ENCODE data around the gene ETV1.

ETV1 gene

DNA sequence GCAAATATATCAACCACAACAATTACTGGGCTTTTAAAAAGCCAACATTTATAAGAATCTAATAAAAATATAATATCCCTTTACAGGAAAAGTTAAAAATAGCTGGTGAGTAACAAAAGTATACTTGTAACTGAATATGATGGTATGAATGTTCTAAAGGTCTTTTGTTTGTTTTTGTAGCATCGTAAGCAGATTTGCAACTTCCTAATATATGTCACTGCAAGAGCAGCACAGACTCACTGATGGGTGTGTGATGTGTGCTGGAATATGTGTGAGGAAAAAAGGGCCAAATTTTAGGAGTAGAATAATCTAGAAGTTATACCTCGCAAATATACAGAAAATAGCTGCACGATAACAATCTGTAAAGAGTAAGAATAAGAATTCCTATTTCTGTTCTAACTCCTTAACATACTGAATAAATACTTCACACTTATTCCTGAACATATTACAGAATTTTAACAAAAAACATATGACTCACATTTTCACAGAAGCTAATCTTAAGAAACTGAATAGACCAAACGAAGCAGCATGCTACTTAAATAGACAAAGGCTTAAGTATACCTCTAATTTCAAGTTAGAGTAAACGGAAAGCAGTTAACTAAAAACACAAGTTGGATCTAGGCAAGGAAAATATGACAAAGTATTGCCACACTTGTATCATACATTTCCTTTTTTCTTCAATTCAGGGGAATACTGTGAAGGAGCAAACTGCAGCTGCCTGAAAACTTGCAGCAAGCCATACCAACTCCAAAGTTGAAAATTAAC is 9.6 kb downstream of the ETV1 start:
- Mint-ChIP-seq H3K4me3 (no peak overlapping the region), H3K36me3 (no peaks in the 10 kb centered on the region), H3K27me3 (peaks cover 2% of the 10 kb centered on the region), H3K4me1 (no peaks in the 10 kb centered on the region), H3K9me3 (no peaks in the 10 kb centered on the region), H3K27ac (no peak overlapping the region)
- DNase-seq (ENCODE audit: low spot score in 2 of 2) (no peak), ATAC-seq (ENCODE audit: low read depth) (no peak)

- Mint-ChIP-seq H3K36me3 (no peaks in the 10 kb centered on the region), H3K4me1 (no peaks in the 10 kb centered on the region), H3K9me3 (no peaks in the 10 kb centered on the region), H3K27me3 (peaks cover 2% of the 10 kb centered on the region), H3K27ac (no peak overlapping the region), H3K4me3 (no peak overlapping the region)
- ATAC-seq (ENCODE audit: low read depth) = no peak
- no peak for DNase-seq (ENCODE audit: low spot score in 2 of 2)
These were observed 12.9 kb downstream of the ETV1 start for GRCh38 chr7:13976594-13976993.

GRCh38 chr7:13965077-13965476 is 24.4 kb downstream of the ETV1 start:
- Mint-ChIP-seq H3K27me3 (no peaks in the 10 kb centered on the region), H3K4me3 (no peak overlapping the region), H3K4me1 (no peaks in the 10 kb centered on the region), H3K36me3 (no peaks in the 10 kb centered on the region), H3K27ac (no peak overlapping the region), H3K9me3 (no peaks in the 10 kb centered on the region)
- DNase-seq (ENCODE audit: low spot score in 2 of 2) (no peak), ATAC-seq (ENCODE audit: low read depth) (no peak)

- H3K36me3 Mint-ChIP-seq = no peaks in the 10 kb centered on the region
- H3K4me1 Mint-ChIP-seq = no peaks in the 10 kb centered on the region
- no peak overlapping the region for H3K4me3 Mint-ChIP-seq
- H3K27ac Mint-ChIP-seq = no peak overlapping the region
- H3K27me3 Mint-ChIP-seq = no peaks in the 10 kb centered on the region
- H3K9me3 Mint-ChIP-seq = no peaks in the 10 kb centered on the region
- no peak for ATAC-seq (ENCODE audit: low read depth)
- no peak for DNase-seq (ENCODE audit: low spot score in 2 of 2)
These were observed 25.5 kb downstream of the ETV1 start for GRCh38 chr7:13963925-13964324.

DNA sequence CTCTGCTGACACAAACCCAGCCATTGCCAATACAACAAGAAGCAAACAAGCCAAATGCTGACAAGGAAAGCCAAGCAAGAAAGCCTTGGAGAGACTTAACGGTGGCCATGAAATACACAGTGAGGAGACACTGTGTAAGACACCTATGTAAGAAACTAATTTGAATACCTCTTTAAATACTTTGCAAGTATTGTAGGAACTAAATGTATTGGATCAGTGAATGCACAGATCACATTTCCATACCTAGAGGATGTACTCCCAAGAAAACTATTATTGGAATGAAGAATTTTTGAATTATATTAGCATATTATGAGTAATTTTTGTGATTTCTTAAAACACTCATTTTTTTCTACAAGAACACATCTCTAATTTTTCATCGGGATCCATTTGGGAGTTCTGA is 34.0 kb downstream of the ETV1 start:
- H3K9me3 Mint-ChIP-seq = no peaks in the 10 kb centered on the region
- no peak for DNase-seq (ENCODE audit: low spot score in 2 of 2)

DNA sequence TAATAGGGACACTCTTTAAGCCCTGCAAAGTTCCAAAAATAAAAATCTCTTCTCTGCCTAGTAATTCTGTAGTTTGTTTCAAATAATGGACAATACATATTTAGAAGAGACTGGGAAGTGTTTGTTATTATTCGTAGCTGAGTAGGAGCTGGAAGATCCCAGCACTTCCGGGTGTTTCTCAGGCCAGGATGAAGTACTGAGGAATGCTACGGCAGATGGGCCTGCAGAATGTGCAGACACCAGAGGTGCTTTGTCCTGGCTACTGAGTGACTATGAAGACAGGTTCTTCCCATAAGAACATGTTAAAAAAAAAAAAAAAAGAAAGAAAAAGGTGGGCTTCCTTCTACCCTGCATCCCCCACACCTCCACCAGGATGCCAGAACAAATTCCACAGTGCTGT is 36.1 kb downstream of the ETV1 start:
- Mint-ChIP-seq H3K4me3 (no peak overlapping the region), H3K36me3 (no peaks in the 10 kb centered on the region), H3K4me1 (no peaks in the 10 kb centered on the region)

More for the DNA sequence above, 34.0 kb downstream of the ETV1 start:
- H3K36me3 Mint-ChIP-seq = no peaks in the 10 kb centered on the region
- no peak overlapping the region for H3K4me3 Mint-ChIP-seq
- no peaks in the 10 kb centered on the region for H3K27me3 Mint-ChIP-seq
- ATAC-seq (ENCODE audit: low read depth) = no peak
- no peaks in the 10 kb centered on the region for H3K4me1 Mint-ChIP-seq
- no peak overlapping the region for H3K27ac Mint-ChIP-seq

DNA sequence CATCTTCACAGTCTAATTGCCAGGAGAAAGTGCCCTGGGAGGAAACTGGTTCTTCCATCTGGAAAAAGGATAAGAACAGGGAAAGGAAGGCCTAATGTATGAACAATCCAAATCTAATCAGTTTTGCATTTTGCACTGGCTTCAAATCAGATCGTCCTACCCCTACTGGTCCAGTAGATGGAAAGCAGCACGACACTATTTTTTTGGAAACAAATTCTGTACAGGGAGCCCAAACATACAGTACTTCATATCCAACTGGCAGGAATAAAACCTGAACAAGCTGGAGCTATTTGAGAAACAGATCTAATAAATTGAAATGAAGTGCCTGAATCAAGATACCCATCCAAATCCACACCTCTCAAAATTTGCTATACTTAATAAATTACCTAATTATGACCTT is 36.5 kb downstream of the ETV1 start:
- Mint-ChIP-seq H3K9me3 (no peaks in the 10 kb centered on the region), H3K27me3 (no peaks in the 10 kb centered on the region), H3K4me1 (no peaks in the 10 kb centered on the region), H3K36me3 (no peaks in the 10 kb centered on the region), H3K4me3 (no peak overlapping the region), H3K27ac (no peak overlapping the region)
- no peak for DNase-seq (ENCODE audit: low spot score in 2 of 2)
- no peak for ATAC-seq (ENCODE audit: low read depth)

More for the DNA sequence above, 36.1 kb downstream of the ETV1 start:
- no peak for ATAC-seq (ENCODE audit: low read depth)
- H3K27ac Mint-ChIP-seq = no peak overlapping the region
- H3K27me3 Mint-ChIP-seq = no peaks in the 10 kb centered on the region
- H3K9me3 Mint-ChIP-seq = no peaks in the 10 kb centered on the region
- no peak for DNase-seq (ENCODE audit: low spot score in 2 of 2)

DNA sequence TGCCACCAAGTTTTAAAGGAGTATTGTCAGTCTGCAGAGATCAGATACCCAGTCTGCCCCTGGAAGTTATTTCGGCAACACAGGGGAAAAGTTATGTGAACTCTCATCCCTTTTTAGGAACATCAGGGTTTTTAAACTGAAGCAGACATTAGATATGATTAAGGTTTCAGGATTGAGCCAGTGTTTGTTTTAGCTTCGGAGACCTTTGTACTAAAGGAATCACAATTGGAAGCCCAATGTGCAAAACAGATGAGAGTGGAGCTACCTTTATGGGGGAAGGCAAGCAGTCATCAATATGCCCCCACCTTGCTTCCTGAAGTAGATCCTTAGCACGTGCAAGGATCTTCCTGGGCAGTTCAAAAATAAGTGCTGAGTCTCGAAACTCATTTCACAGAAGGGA is 39.5 kb downstream of the ETV1 start:
- no peaks in the 10 kb centered on the region for H3K27me3 Mint-ChIP-seq
- ATAC-seq (ENCODE audit: low read depth) (no peak), DNase-seq (ENCODE audit: low spot score in 2 of 2) (no peak)
- H3K9me3 Mint-ChIP-seq = no peaks in the 10 kb centered on the region
- no peaks in the 10 kb centered on the region for H3K4me1 Mint-ChIP-seq
- no peak overlapping the region for H3K4me3 Mint-ChIP-seq
- no peaks in the 10 kb centered on the region for H3K36me3 Mint-ChIP-seq
- H3K27ac Mint-ChIP-seq = no peak overlapping the region

DNA sequence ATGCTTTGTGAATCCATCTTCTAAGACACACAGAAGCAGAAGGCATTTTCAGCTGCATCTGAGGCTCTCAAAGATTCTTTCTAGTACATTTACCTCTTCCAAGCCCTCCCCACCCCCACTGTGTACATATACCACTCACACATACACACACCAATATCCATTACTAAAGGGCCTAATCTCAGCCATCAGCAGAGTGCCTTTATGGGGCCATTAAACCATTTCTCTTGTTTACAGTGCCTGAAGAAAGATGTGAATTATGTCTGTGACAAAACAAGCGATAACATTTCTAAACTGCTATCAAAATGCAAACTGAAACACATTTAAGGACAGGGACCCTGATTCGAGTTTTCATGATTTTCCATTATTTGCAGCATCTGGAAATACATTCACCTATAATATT is 40.0 kb downstream of the ETV1 start:
- ATAC-seq (ENCODE audit: low read depth) = no peak
- no peak overlapping the region for H3K4me3 Mint-ChIP-seq
- H3K4me1 Mint-ChIP-seq = no peaks in the 10 kb centered on the region
- DNase-seq (ENCODE audit: low spot score in 2 of 2) = no peak
- no peak overlapping the region for H3K27ac Mint-ChIP-seq
- no peaks in the 10 kb centered on the region for H3K36me3 Mint-ChIP-seq
- H3K27me3 Mint-ChIP-seq = no peaks in the 10 kb centered on the region
- H3K9me3 Mint-ChIP-seq = no peaks in the 10 kb centered on the region

GRCh38 chr7:13948019-13948801 is 41.3 kb downstream of the ETV1 start:
- ATAC-seq (ENCODE audit: low read depth) = no peak
- DNase-seq (ENCODE audit: low spot score in 2 of 2) = no peak
- H3K4me3 Mint-ChIP-seq = no peak overlapping the region
- H3K9me3 Mint-ChIP-seq = no peaks in the 10 kb centered on the region
- no peaks in the 10 kb centered on the region for H3K4me1 Mint-ChIP-seq
- H3K36me3 Mint-ChIP-seq = no peaks in the 10 kb centered on the region
- H3K27ac Mint-ChIP-seq = no peak overlapping the region
- no peaks in the 10 kb centered on the region for H3K27me3 Mint-ChIP-seq

GRCh38 chr7:13947535-13947934 is 41.9 kb downstream of the ETV1 start:
- Mint-ChIP-seq H3K9me3 (no peaks in the 10 kb centered on the region), H3K4me3 (no peak overlapping the region), H3K27me3 (no peaks in the 10 kb centered on the region), H3K36me3 (no peaks in the 10 kb centered on the region), H3K4me1 (no peaks in the 10 kb centered on the region), H3K27ac (no peak overlapping the region)
- no peak for DNase-seq (ENCODE audit: low spot score in 2 of 2)
- ATAC-seq (ENCODE audit: low read depth) = no peak

DNA sequence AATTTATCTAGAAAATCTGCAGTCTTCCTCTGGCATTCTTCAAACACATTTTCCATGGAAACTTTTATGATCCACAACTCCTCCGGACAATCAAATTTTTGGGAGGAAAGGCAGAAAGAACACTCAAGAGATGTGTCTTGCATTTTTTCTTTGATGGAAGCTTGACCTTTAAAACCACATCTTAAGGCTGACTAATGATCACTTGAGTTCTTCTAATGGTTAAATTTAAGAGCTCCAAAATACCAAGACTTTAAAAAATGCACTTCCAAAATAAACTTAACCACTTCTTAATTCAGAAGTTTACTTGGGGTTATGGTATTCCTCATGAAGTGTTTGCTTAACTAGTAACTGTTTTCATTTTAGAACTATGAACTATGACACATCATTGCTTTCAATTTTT is 43.3 kb downstream of the ETV1 start:
- ATAC-seq (ENCODE audit: low read depth) = no peak
- DNase-seq (ENCODE audit: low spot score in 2 of 2) = no peak
- no peaks in the 10 kb centered on the region for H3K27me3 Mint-ChIP-seq
- H3K4me3 Mint-ChIP-seq = no peak overlapping the region
- no peaks in the 10 kb centered on the region for H3K4me1 Mint-ChIP-seq
- H3K27ac Mint-ChIP-seq = no peak overlapping the region
- H3K9me3 Mint-ChIP-seq = no peaks in the 10 kb centered on the region
- no peaks in the 10 kb centered on the region for H3K36me3 Mint-ChIP-seq

DNA sequence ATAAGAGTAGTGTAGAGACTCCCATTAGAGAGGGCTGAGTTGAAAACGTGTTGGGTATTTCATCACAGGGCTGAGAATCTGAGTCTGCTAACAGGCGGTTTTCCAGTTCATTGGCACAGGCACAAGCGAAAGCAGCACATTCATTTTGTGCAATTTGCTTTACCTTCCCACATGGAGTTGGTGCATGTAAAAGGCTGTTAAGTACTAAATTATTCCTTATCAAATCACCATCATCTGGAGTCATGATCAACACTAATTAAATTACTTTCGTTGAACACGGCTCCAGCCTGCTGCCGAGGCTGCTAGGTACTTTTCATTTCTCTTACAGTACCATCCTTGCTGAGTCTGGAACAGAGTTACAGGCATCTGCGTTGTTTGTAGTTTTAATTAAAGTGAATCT is 43.8 kb downstream of the ETV1 start:
- Mint-ChIP-seq H3K4me1 (no peaks in the 10 kb centered on the region), H3K27me3 (no peaks in the 10 kb centered on the region), H3K9me3 (no peaks in the 10 kb centered on the region), H3K4me3 (no peak overlapping the region), H3K27ac (no peak overlapping the region), H3K36me3 (no peaks in the 10 kb centered on the region)
- no peak for DNase-seq (ENCODE audit: low spot score in 2 of 2)
- no peak for ATAC-seq (ENCODE audit: low read depth)

- Mint-ChIP-seq H3K36me3 (no peaks in the 10 kb centered on the region), H3K4me1 (no peaks in the 10 kb centered on the region), H3K27ac (no peak overlapping the region), H3K4me3 (no peak overlapping the region), H3K9me3 (no peaks in the 10 kb centered on the region), H3K27me3 (no peaks in the 10 kb centered on the region)
- DNase-seq (ENCODE audit: low spot score in 2 of 2) (no peak), ATAC-seq (ENCODE audit: low read depth) (no peak)
These were observed 55.9 kb downstream of the ETV1 start for GRCh38 chr7:13933536-13933935.

DNA sequence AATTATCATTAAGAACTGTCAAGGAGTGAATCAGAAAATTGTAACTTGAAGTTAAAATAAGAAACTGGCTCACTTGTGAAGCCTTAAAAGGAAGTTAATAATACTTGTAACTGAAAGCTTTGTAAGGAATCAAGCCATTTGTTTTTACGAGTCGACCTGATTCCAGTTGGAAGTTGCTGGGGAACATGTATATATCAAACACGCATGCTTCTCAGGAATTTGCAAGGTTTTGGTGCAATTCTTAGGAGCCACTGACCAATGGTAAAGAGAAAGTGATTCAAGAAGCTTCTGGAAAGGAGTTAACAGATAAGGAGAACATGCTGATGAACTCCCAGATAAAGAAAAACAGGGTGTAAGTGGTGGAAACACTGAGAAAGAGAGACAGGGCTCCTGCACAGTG is 56.4 kb downstream of the ETV1 start:
- no peaks in the 10 kb centered on the region for H3K36me3 Mint-ChIP-seq
- no peak overlapping the region for H3K4me3 Mint-ChIP-seq
- H3K27ac Mint-ChIP-seq = no peak overlapping the region
- H3K9me3 Mint-ChIP-seq = no peaks in the 10 kb centered on the region
- ATAC-seq (ENCODE audit: low read depth) (no peak), DNase-seq (ENCODE audit: low spot score in 2 of 2) (no peak)
- no peaks in the 10 kb centered on the region for H3K4me1 Mint-ChIP-seq
- H3K27me3 Mint-ChIP-seq = no peaks in the 10 kb centered on the region

Data from memory B cell (primary cell).